CD4-positive, alpha-beta T cell (primary cell): ENCODE data around the gene ANO8. TPM values are rescaled to one million over a fixed set of nuclear protein-coding genes. Genes with fewer than 3 reads are reported as not detected.
A peak's percentile ranks its signal among the peaks of the same experiment; 100 is the strongest.

Experiments
- ATAC-seq: fragments of 200-7000 bp; cut with Tn5 transposase; one replicate; pipeline ENCODE4 v1.10.0; 2022; ENCODE audit warnings: mild to moderate bottlenecking; ENCODE audit not compliant: poor library complexity
- CTCF ChIA-PET: fragments of 350-600 bp; sonication (Branson Sonifier 250); formaldehyde crosslinking; loops from one replicate; lab custom pipeline; 2021; ENCODE audit warnings: antibody characterized with exemption, inconsistent platforms; lab: Charles Lee
- POLR2A ChIA-PET: fragments of 350-600 bp; sonication (Branson Sonifier 250); formaldehyde crosslinking; loops from one replicate; lab custom pipeline; 2021; ENCODE audit warnings: antibody characterized with exemption, inconsistent platforms; lab: Charles Lee
- DNase-seq, 14 experiments: peaks; one replicate each; pipeline ENCODE4 v3.0.0-alpha.2; 2013 to 2020; ENCODE audit warnings: mixed read lengths in 2 of 14
- H3K27ac ChIP-seq, 2 donors: one replicate each; pipeline versions ENCODE4 v1.5.1 to v1.7.0; 2013; ENCODE audit warnings: low read length in 2 of 2, low read depth in 1 of 2, mild to moderate bottlenecking in 1 of 2
- H3K27me3 ChIP-seq, 2 experiments: 1 replicate in 1 of 2; 2 replicates in 1 of 2; pipeline versions ENCODE4 v1.6.1 to v1.7.0; 2013; ENCODE audit warnings: low read length in 2 of 2, control low read depth in 1 of 2, mild to moderate bottlenecking in 1 of 2, moderate library complexity in 1 of 2; ENCODE audit not compliant: insufficient read depth in 2 of 2, control insufficient read depth in 1 of 2
- H3K36me3 ChIP-seq: one replicate; pipeline ENCODE4 v1.6.1; 2013; ENCODE audit warnings: low read length, control low read depth; ENCODE audit not compliant: insufficient read depth
- H3K4me1 ChIP-seq: one replicate; pipeline ENCODE4 v1.6.1; 2013; ENCODE audit warnings: low read length, control low read depth; ENCODE audit not compliant: insufficient read depth
- H3K4me3 ChIP-seq: one replicate; pipeline ENCODE4 v1.5.1; 2013; ENCODE audit warnings: mild to moderate bottlenecking, low read length, moderate library complexity
- H3K9me3 ChIP-seq, 2 experiments: 1 replicate in 1 of 2; 2 replicates in 1 of 2; pipeline versions ENCODE4 v1.6.1 to v1.7.0; 2013; ENCODE audit warnings: low read length in 2 of 2, mild to moderate bottlenecking in 2 of 2, control low read depth in 1 of 2, moderate library complexity in 1 of 2; ENCODE audit not compliant: control insufficient read depth in 1 of 2, insufficient read depth in 1 of 2
- H3K27ac Mint-ChIP-seq: one replicate; pipeline ENCODE4 v1.8.0; 2020; ENCODE audit warnings: mixed read lengths
- H3K27me3 Mint-ChIP-seq: one replicate; pipeline ENCODE4 v1.8.0; 2021; ENCODE audit warnings: mixed read lengths
- H3K36me3 Mint-ChIP-seq: one replicate; pipeline ENCODE4 v1.8.0; 2021; ENCODE audit warnings: low read depth, mixed read lengths
- H3K4me1 Mint-ChIP-seq: one replicate; pipeline ENCODE4 v1.8.0; 2021; ENCODE audit warnings: low read depth, mixed read lengths
- H3K4me3 Mint-ChIP-seq: one replicate; pipeline ENCODE4 v1.8.0; 2020; ENCODE audit warnings: mild to moderate bottlenecking, mixed read lengths
- H3K9me3 Mint-ChIP-seq: one replicate; pipeline ENCODE4 v1.8.0; 2020; ENCODE audit warnings: mixed read lengths
- CTCF ChIP-seq: fragments of 200-600 bp; IDR thresholded peaks from one replicate; pipeline ENCODE4 v1.8.0; 2022; ENCODE audit warnings: antibody characterized with exemption, mild to moderate bottlenecking
- intact Hi-C, 2 experiments: fragments of 100-400 bp; cut with DNase I in 1 of 2; cut with micrococcal nuclease in 1 of 2; formaldehyde crosslinking; loops; one replicate each; pipeline versions ENCODE4 v1.15.1 to v1.9.0; 2023 to 2025; cut with DNase I, micrococcal nuclease
- polyA plus RNA-seq, 2 donors: library from polyadenylated mRNA; unstranded; fragments of 120-200 nt; gene quantifications; one replicate each; pipeline ENCODE4 v1.2.1, GENCODE V29; 2013
- total RNA-seq, 174 experiments: library from RNA in 2 of 174; stranded (reverse) in 2 of 174; gene quantifications; one replicate each; pipeline ENCODE4 v1.2.3 and lab custom pipeline; 2021 to 2026

ANO8 gene, protein sequence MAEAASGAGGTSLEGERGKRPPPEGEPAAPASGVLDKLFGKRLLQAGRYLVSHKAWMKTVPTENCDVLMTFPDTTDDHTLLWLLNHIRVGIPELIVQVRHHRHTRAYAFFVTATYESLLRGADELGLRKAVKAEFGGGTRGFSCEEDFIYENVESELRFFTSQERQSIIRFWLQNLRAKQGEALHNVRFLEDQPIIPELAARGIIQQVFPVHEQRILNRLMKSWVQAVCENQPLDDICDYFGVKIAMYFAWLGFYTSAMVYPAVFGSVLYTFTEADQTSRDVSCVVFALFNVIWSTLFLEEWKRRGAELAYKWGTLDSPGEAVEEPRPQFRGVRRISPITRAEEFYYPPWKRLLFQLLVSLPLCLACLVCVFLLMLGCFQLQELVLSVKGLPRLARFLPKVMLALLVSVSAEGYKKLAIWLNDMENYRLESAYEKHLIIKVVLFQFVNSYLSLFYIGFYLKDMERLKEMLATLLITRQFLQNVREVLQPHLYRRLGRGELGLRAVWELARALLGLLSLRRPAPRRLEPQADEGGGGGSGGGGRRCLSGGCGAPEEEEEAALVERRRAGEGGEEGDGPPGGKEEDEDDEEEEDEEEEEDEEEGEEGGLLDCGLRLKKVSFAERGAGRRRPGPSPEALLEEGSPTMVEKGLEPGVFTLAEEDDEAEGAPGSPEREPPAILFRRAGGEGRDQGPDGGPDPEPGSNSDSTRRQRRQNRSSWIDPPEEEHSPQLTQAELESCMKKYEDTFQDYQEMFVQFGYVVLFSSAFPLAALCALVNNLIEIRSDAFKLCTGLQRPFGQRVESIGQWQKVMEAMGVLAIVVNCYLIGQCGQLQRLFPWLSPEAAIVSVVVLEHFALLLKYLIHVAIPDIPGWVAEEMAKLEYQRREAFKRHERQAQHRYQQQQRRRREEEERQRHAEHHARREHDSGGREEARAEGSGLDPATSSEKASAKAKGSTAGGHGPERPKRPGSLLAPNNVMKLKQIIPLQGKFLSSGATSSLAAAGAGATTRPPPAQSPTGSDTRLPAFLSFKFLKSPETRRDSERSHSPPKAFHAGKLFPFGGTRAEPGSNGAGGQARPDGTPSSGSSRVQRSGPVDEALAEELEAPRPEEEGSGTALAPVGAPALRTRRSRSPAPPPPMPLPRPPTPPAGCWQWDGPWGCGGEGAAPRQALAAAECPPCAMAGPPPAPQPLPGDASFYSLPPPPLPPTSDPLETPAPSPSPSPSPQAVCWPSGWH
- total RNA-seq (10 to 100 TPM; 15.3 TPM), total RNA-seq (lab: John Stamatoyannopoulos, UW) (2.6 to 47.3 (median 14.9) reads per million in 172 experiments)
- polyA plus RNA-seq (2013, experiment 1 of 2), result 9.4 TPM
- polyA plus RNA-seq (2013, experiment 2 of 2), result 15.1 TPM

GRCh38 chr19:17334414-17335409, at the start of gene ANO8:
TSS of gene ANO8 (minus strand) at chr19:17334855. CDS start at chr19:17334670, 185 bp downstream.
- no peak for TF ChIP-seq CTCF
- Mint-ChIP-seq H3K4me3 (peak within 1 kb of the TSS; percentile 93), H3K36me3 (peaks cover 16% of the 10 kb centered on the region), H3K4me1 (peaks cover 40% of the 10 kb centered on the region), H3K9me3 (no peaks in the 10 kb centered on the region), H3K27me3 (no peaks in the 10 kb centered on the region), H3K27ac (peak within 1 kb of the TSS; percentile 84)
- peak within 1 kb of the TSS in 1 of 2 donors; percentile 19 for H3K27ac ChIP-seq
- H3K27me3 ChIP-seq, result no peaks in the 10 kb centered on the region
- H3K4me3 ChIP-seq, result peak within 1 kb of the TSS; percentile 58
- peaks cover 2% of the 10 kb centered on the region for H3K36me3 ChIP-seq
- no peaks in the 10 kb centered on the region for H3K9me3 ChIP-seq
- DNase-seq (peak; percentile 89 to 98 (median 96)), ATAC-seq (peak; percentile 56)
- ChIA-PET CTCF (interaction anchor here (1.0 to 2.5 kb wide), 5 partner anchors 29 to 74 kb away, joined by 3 to 11 read pairs (median 6); partner anchors contain the start of gene MRPL34), POLR2A (interaction anchor here (0.6 to 4.0 kb wide), 9 partner anchors 13 to 259 kb away, joined by 3 to 31 read pairs (median 7); partner anchors contain the start of genes ABHD8, DDA1, MRPL34 and MVB12A)
- peaks cover 60% of the 10 kb centered on the region for H3K4me1 ChIP-seq
- intact Hi-C loops, result loop anchor here (1.0 to 5.0 kb wide), 3 partner anchors 25 to 42 kb away; partner anchors contain the start of gene DDA1 (in 1 of the 2)

DNA sequence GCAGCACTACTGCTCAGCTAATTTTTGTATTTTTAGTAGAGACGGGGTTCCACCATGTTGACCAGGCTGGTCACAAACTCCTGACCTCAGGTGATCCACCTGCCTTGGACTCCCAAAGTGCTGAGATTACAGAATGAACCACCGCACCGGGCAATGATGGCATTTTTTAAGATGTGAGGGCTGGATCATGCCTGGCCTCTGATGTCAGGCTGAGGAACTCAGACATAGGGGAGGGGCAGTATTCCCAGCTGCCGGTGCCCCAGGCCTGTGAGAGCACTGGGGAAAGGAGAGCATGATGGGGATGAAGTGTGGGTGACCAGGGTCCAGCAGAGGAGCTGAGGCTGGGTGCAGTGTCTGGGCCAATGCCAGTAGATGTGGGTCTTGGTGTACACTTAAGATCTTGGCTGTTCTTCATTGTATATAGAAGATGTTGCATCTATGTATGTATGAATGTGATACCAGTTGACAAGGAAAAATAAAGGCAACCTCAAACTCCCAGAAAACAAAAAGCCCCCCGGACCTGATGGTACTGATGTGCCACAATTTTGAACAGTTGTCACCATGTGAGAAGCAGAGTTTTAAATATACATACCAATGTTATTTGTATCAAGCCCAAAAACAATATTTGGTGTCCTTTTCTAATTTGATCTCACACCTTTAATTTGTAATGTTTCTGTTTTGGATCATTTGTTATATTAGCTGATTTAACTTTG, 45.9 kb upstream of the ANO8 start:
- intact Hi-C loops, result loop anchor here (10.0 kb wide), 2 partner anchors 116 to 316 kb away; partner anchors contain the start of genes BABAM1 (in 1 of the 2) and USHBP1 (in 1 of the 2)
- Histone ChIP-seq H3K4me3 (no peak overlapping the region), H3K36me3 (no peaks in the 10 kb centered on the region), H3K4me1 (peaks cover 5% of the 10 kb centered on the region), H3K9me3 (peaks cover 0 to 8% of the 10 kb centered on the region in 2 experiments), H3K27ac (no peak overlapping the region), H3K27me3 (peaks cover 2 to 3% of the 10 kb centered on the region in 2 experiments)
- Mint-ChIP-seq H3K27ac (no peak overlapping the region), H3K36me3 (no peaks in the 10 kb centered on the region), H3K9me3 (peaks cover 2% of the 10 kb centered on the region), H3K4me3 (no peak overlapping the region), H3K4me1 (peaks cover 6% of the 10 kb centered on the region), H3K27me3 (peaks cover 3% of the 10 kb centered on the region)
- no peak for TF ChIP-seq CTCF
- ATAC-seq (no peak), DNase-seq (no peak)
- ChIA-PET POLR2A (no interaction called here), CTCF (interaction anchor here (0.5 kb wide), 1 partner anchor 65 kb away, joined by 3 read pairs; no protein-coding TSS in a partner anchor)
